GM21526 (cell line): ENCODE measurements around the gene UBL4A.

Experiments
- ATAC-seq: cut with Tn5 transposase; IDR thresholded peaks from one replicate; pipeline ENCODE4 v1.9.1; 2021; ENCODE audit warnings: moderate library complexity; ENCODE audit not compliant: unreplicated experiment, low FRiP score

The UBL4A gene

GRCh38 chrX:154466036-154466435, 20.4 kb downstream of the UBL4A start:
- no peak for ATAC-seq

GRCh38 chrX:154465601-154466000, 20.8 kb downstream of the UBL4A start:
- ATAC-seq = no peak

- ATAC-seq = no peak
Observed at GRCh38 chrX:154464806-154465365, 21.5 kb downstream of the UBL4A start.

GRCh38 chrX:154463611-154464220, 22.7 kb downstream of the UBL4A start:
- no peak for ATAC-seq

- ATAC-seq = no peak
Observed at GRCh38 chrX:154462396-154462795, 24.0 kb downstream of the UBL4A start.

- no peak for ATAC-seq
Observed at GRCh38 chrX:154460326-154460725, 26.1 kb downstream of the UBL4A start.

GRCh38 chrX:154459832-154460231, 26.6 kb downstream of the UBL4A start:
- ATAC-seq = no peak

- no peak for ATAC-seq
Observed at GRCh38 chrX:154458954-154459778, 27.2 kb downstream of the UBL4A start.

GRCh38 chrX:154458116-154458953, 28.1 kb downstream of the UBL4A start, which contains the start of gene PLXNA3:
TSS of gene PLXNA3 (plus strand) at chrX:154458281. CDS start at chrX:154460184, 1,903 bp downstream.
- no peak for ATAC-seq

GRCh38 chrX:154457491-154458115, 28.8 kb downstream of the UBL4A start:
- ATAC-seq = no peak

GRCh38 chrX:154452823-154453222, 33.6 kb downstream of the UBL4A start:
- no peak for ATAC-seq

- no peak for ATAC-seq
Observed at GRCh38 chrX:154450312-154450711, 36.1 kb downstream of the UBL4A start.

GRCh38 chrX:154449618-154450017, 36.8 kb downstream of the UBL4A start:
- ATAC-seq = no peak

- no peak for ATAC-seq
Observed at GRCh38 chrX:154448484-154448883, 37.9 kb downstream of the UBL4A start.

- ATAC-seq = no peak
Observed at GRCh38 chrX:154446430-154446829, 40.0 kb downstream of the UBL4A start.

GRCh38 chrX:154445776-154446175, 40.6 kb downstream of the UBL4A start:
- no peak for ATAC-seq

- no peak for ATAC-seq
Observed at GRCh38 chrX:154444755-154445246, 41.6 kb downstream of the UBL4A start.

GRCh38 chrX:154443992-154444754, 42.2 kb downstream of the UBL4A start, which contains the start of gene FAM50A:
TSS of gene FAM50A (plus strand) at chrX:154444141. CDS start at chrX:154444236, 95 bp downstream.
- ATAC-seq = peak; percentile 46

- ATAC-seq = no peak
Observed at GRCh38 chrX:154443479-154443910, 42.9 kb downstream of the UBL4A start.
